ENCODE data around the gene IGHMBP2. TPM values are rescaled to one million over a fixed set of nuclear protein-coding genes. Genes with fewer than 3 reads are reported as not detected.

The IGHMBP2 gene
- polyA plus RNA-seq, 3 donors = 12.3 to 15.7 (median 12.4) TPM

DNA sequence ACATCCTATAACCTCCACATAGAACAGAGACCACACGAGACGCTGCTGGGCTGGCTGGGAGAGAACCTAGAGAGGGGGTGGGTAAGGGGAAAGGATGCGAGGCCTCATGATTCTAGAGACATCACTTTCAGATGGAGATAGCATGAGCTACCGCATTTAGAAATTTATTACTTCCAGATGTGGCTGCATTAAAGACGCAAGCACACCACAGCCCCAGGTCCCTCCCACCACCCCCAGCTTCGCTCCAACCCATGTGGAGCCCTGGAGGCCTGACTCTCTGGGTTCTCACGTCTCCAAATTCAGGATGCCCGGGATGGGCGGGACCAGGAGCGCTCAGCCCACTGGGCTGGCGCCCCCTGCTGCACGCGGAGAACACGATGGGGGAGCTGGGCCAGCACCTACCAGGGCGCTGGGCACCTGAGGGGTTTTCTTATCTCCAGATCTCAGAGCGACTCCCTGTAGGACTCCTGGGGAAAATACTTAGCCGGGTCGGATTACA, 13.7 kb upstream of the IGHMBP2 start:
- DNase-seq (ENCODE audit: low read depth in 3 of 3, low spot score in 2 of 3) = no peak

GRCh38 chr11:68890490-68891231, 13.0 kb upstream of the IGHMBP2 start:
- no peak for DNase-seq (ENCODE audit: low read depth in 3 of 3, low spot score in 2 of 3)

- DNase-seq (ENCODE audit: low read depth in 3 of 3, low spot score in 2 of 3) = no peak
These were observed 12.2 kb upstream of the IGHMBP2 start for GRCh38 chr11:68891351-68891948.

- no peak for DNase-seq (ENCODE audit: low read depth in 3 of 3, low spot score in 2 of 3)
These were observed 11.1 kb upstream of the IGHMBP2 start for GRCh38 chr11:68892576-68892975.

GRCh38 chr11:68893282-68893681, 10.4 kb upstream of the IGHMBP2 start:
- DNase-seq (ENCODE audit: low read depth in 3 of 3, low spot score in 2 of 3) = no peak

DNA sequence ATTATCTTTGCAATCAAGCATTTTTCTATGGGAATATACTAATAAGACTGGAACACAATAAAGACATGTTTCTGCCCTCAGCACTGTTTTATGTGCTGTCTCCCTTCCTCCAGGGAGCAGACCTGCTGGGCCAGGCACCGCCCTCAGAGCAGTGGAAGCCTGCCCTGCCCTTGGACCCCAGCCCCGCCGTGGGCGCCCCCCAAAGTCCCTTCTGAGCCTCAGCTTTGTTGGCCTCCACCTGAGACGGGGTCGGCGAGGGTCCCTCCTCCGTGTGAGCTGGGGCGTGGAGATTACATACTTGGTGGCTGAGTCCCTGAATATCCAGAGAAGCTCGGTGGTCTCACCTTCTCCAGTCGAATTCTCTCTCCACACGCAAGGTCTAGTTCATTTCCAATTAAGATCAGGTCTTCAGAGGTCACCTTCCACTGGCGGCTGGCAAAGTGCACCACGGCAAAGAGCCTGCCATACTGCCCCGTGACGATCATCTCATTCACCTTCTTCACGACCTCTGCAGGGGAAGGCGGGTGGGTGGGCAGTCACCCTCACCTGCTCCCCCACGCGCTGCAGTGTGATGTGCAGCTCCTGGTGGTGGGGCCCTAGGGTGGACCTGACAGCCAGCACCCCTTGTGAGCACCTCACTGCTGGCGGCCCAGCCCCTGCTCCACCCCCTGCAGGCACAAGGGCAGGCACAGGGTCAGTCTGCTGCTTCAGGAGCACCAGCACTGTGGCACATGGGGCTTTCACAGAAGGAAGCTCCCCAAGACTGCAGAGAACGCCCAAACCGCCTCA, 7.3 kb upstream of the IGHMBP2 start:
- DNase-seq (ENCODE audit: low read depth in 3 of 3, low spot score in 2 of 3) = no peak

DNA sequence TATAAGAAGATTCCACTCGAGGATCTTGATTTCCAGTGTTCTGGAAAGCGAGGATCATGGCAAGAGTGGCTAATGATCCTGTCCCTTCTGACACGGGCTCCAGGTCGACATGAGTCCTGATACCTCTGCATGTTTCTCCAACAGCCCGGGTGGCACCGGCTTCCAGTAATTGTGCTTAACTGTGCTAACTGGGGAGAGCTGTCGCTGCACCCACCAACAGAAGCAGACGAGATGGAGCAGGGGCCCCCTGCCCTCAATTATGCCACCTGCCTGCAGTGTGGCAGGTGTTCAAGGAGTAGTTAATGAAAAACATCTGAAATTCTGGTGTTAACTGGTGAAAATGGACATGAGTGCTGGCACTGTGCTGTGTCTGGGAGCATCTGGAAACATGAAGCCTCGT, 6.2 kb upstream of the IGHMBP2 start:
- no peak for DNase-seq (ENCODE audit: low read depth in 3 of 3, low spot score in 2 of 3)

GRCh38 chr11:68900835-68901381, 2.8 kb upstream of the IGHMBP2 start:
- DNase-seq (ENCODE audit: low read depth in 3 of 3, low spot score in 2 of 3) = no peak

DNA sequence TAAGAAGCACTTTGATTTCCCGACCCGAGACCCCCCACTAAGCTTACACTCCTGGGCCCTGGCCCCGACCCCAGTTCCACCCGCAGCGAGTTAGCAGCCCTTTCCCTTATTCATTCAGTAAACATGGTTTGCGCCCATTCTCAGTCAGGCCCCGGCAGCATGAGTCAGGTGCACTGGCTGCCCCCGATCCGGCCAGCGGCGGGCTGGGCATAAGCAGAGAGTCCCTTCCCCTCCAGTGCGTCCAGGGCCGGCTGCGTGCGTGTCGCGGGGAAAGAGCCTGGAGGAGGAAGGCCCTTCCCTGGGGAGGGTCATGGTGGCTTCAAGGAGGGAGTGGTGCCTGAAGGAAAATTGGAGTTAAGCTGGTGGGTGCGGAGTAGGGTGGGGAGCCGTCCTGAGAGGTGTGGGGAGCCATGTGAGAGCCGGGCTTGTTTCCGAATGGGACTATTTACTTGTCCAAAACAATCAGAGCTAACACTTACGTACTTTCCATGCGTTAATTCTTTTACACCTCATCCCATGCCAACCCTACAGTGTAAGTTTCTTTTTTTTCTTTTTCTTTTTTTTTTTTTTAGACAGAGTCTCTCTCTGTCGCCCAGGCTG, 657 bp downstream of the IGHMBP2 start:
- no peak for DNase-seq (ENCODE audit: low read depth in 3 of 3, low spot score in 2 of 3)

DNA sequence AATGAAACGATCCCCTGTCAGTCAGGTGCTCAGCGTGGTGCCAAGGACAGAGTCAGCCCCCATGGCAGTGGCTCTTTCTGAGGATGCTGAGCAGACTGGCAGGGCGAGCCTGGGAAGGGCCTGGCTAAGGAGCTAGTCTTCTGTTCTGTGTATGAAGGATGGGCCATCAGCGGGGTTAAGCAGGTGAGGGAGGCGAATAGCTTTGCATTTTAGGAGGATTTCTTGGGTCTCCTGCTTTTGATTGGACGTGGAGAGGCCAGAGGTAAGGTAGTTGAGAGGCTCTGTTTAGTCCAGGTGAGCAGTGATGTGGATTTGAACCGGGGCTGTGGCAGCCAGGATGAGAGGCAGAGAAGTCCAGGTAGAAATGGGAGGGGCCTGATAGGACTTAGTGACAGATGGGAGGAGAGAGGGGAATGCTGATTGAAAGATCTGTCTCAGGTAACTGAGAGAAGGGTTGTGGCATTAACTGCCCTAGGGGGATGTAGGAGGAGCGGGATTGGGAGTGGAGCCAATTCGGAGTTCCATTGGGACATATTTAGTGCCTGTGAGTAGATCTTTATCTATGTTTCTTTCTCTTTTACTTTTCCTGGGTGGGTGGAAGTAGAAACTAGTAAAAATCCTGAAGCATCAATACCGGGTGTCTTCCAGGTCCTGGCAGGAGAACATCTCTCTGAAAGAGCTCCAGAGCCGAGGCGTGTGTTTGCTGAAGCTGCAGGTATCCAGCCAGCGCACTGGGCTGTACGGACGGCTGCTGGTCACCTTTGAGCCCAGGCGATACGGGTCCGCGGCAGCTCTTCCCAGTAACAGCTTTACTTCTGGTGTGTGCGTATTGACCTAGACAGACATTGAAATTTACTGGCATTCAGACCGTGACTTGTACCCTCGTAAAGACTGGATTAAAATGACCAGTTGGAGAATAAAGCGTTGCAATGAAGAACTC, 2.0 kb downstream of the IGHMBP2 start:
- no peak for DNase-seq (ENCODE audit: low read depth in 3 of 3, low spot score in 2 of 3)

DNA sequence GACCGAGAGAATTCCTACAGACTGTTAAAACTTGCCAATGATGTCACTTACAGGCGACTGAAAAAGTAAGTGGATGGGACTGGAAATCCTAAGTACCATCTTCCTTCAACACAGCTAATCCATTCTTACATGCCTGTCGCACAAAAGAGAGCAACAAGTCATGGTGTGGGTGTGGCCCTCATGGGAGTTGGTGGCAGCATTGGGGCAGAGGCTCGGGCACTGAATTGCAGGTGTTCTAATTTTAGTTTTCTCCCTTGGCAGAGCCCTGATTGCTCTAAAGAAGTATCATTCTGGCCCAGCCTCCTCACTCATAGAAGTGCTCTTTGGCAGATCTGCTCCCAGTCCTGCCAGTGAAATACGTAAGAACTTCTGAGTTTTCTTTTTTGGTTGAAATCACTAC, 4.6 kb downstream of the IGHMBP2 start:
- DNase-seq (ENCODE audit: low read depth in 3 of 3, low spot score in 2 of 3) = no peak

DNA sequence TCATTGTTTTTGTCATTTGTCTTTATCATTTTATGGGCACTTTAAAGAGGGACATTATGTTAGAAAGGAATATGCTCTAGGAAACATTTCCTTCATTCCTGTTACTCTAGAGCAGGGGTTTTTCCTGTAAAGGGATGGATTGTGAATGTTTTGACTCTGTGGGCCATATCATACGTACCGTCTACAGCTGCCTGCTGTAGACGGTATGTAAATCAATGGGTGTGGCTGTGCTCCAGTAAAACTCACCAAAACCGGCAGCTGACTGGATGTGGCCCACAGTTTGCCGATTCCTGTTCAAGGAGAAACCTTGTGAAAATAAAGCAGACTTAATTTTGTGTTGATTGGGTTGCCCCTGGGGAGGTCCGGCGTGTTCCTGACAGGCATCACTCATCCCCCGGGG, 7.3 kb downstream of the IGHMBP2 start:
- DNase-seq (ENCODE audit: low read depth in 3 of 3, low spot score in 2 of 3) = no peak

- no peak for DNase-seq (ENCODE audit: low read depth in 3 of 3, low spot score in 2 of 3)
These were observed 8.0 kb downstream of the IGHMBP2 start for GRCh38 chr11:68911731-68912130.

GRCh38 chr11:68912254-68912653, 8.6 kb downstream of the IGHMBP2 start:
- DNase-seq (ENCODE audit: low read depth in 3 of 3, low spot score in 2 of 3) = no peak

- no peak for DNase-seq (ENCODE audit: low read depth in 3 of 3, low spot score in 2 of 3)
These were observed 9.5 kb downstream of the IGHMBP2 start for GRCh38 chr11:68913188-68913587.

DNA sequence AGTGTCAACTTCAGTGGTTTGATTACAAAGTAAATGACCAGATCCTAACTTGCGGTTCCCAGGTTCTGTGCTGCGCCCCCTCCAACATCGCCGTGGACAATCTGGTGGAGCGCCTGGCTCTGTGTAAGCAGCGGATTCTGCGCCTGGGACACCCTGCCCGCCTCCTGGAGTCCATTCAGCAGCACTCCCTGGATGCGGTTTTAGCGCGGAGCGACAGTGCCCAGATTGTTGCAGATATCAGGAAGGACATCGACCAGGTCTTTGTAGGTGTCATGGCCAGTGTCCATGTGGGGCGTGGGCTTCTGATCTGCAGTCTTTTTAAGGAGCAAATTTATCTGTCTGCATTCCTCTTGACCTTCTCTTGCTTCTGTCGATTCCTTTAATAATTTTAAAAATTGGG, 11.1 kb downstream of the IGHMBP2 start:
- no peak for DNase-seq (ENCODE audit: low read depth in 3 of 3, low spot score in 2 of 3)

GRCh38 chr11:68916439-68916838, 12.7 kb downstream of the IGHMBP2 start:
- DNase-seq (ENCODE audit: low read depth in 3 of 3, low spot score in 2 of 3) = no peak

GRCh38 chr11:68923614-68924013, 19.9 kb downstream of the IGHMBP2 start:
- DNase-seq (ENCODE audit: low read depth in 3 of 3, low spot score in 2 of 3) = no peak

GRCh38 chr11:68924073-68924925, 20.6 kb downstream of the IGHMBP2 start:
- no peak for DNase-seq (ENCODE audit: low read depth in 3 of 3, low spot score in 2 of 3)
